HG03064 (cell line): Measurements from ENCODE around the gene CSMD2.

Experiments
- ATAC-seq: cut with Tn5 transposase; IDR thresholded peaks from one replicate; pipeline ENCODE4 v1.9.1; 2021; ENCODE audit warnings: low read depth; ENCODE audit not compliant: unreplicated experiment

The CSMD2 gene

GRCh38 chr1:33972676-33973395 lies 192.2 kb downstream of the CSMD2 start:
- no peak for ATAC-seq

GRCh38 chr1:33971913-33972312 lies 193.1 kb downstream of the CSMD2 start:
- no peak for ATAC-seq

DNA sequence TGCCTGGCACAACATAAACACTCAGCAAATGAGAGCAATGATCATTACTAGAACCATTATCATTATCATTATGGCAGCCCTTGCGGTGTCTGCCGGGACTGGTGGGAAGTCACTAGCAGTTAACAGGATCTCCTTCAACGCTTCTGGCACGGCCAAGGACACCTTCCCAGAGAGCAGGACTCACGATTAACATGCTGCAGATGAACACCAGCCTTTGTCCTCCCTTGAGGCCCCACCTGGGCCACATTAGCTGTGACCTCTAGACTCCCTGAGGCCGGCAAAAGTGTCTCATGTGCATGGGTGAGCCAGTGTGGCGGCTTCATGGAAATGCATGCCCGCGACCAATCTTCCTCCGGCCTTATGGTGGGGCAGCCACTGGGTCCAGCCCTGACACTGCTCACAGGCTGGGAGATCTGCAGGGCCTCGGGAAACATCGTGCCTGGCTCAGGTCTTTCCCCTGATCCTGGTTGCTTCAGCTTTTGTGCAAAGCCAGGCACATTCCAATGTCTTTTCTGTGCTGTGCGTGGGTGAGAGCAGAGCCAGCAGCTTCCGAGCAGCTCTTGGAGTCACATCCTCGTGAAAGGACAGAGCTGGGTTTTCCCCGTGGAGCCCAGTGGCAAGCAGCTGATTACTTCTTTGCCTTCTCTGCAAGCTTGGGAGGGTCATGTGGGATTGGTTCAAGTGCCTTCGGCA lies 193.9 kb downstream of the CSMD2 start:
- no peak for ATAC-seq

DNA sequence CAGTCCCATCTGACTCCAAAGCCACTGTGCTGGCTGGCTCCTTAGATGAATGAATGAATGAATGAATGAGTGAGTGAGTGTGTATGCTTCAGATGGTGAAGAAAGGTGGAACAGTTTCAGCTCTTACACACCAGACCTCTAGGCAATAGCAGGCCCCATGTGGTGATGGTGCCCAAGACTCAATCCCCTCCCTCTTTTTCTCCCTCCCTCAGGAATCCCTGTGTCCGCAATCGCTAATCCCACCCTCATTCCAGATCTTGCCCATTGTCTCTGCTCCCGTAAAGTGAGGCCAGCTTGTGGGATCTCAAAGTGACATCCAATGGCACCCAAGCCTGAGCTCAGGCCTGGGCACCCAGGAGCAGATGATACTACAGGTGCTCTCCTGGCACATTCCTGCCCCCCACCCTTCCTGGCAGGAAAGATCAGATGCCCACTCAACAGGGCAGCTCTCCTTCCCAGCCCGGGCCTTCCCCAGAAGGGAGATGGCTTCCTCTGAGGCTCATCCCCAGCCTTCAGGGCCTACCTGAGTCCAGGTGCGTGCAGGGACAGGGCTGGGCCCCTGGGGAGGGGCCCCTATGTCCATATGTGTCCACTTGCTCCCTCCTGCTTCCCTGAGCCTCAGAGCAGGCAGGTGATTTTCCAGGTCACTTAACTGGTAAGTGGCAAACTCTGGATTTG lies 194.7 kb downstream of the CSMD2 start:
- ATAC-seq, result no peak

GRCh38 chr1:33966346-33967141 lies 198.5 kb downstream of the CSMD2 start:
- ATAC-seq, result no peak

GRCh38 chr1:33965086-33965485 lies 199.9 kb downstream of the CSMD2 start:
- ATAC-seq, result no peak

DNA sequence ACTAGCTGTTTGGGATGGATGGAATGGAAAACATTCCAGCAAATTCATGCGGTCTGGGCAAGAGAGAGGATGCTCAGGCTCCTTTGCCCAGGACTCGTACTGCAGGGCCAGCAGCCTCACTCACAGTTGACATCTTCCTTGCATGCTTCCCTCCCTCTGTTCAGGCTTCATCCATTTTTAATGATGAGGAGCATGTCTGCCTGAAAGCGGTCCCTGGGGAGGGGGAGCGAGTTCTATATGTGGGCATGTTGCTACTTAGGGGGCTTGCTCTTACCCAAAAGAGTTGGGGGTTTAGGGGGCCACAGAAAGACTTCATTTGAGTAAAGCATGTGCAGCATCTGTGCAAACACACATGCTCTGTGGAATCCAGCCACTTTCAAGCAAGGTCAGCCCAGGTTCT lies 203.0 kb downstream of the CSMD2 start:
- ATAC-seq, result no peak

DNA sequence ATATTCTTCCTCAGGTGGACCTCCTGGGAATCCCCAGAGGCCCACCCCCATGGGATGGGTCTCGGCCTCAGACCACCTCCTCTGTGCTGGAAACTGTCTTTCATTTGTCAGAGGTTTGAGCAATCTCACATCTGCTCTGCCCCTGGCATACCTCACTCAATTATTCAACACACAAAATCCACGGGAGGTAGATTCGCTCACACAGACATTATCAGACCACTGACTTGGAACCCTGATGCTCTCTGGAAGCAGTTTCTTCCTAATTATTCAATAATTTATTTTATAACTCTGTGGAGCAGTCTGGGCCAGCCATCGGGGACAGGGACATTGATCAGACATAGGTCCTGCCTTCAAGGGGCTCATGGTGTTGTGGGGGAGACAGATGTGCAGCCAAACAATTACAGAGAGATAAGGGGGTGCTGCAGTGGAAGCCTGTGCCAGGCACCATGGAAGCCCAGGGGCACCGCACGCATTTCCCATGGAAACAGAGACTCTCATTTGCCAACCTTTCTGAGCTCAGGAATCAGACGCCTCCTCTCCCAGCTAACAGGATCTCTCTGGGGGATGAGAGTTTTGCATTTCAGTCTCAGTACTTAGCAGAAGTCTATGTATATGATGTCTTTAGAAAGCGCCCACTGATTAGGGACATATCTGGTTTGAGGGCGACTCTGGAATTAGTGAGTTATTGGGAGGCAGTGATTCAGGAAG lies 204.7 kb downstream of the CSMD2 start:
- no peak for ATAC-seq

DNA sequence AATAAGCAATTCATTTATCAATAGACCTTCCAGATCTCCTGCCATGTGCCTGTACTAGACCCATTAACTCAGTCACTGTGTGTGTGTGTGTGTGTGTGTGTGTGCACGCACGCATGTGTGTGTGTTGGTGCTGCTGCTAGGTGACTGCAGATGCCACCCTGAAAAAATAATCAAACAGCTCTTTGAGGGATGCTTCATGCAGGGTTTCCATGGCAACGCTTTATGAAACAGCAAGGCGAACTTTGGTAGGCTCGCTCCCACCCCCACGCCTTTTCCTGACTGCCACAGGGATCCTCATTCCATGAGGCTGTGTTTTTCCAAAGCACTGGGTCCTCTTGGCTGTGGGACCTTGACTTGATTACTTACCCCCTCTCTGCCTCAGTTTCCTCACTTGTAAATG lies 207.2 kb downstream of the CSMD2 start:
- no peak for ATAC-seq

DNA sequence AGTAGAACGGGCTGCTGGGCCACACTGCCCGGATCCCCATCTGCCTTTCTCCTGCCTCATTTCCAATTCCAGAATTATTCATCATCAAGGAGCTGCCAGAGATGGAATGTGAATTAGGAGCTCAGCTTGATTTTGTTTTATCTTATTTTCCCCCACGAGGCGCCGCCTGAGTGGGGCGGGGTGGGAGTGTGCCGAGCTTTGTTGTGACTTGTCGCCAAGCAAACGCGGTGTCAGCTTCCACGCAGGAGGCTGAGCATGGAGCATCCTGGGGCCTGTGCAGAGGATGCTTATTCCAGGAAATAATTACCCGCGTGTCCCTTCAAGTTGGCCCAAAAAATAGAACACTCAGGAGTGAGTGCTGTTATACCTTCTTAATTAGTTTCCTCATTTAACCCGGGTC lies 209.9 kb downstream of the CSMD2 start:
- ATAC-seq, result no peak

DNA sequence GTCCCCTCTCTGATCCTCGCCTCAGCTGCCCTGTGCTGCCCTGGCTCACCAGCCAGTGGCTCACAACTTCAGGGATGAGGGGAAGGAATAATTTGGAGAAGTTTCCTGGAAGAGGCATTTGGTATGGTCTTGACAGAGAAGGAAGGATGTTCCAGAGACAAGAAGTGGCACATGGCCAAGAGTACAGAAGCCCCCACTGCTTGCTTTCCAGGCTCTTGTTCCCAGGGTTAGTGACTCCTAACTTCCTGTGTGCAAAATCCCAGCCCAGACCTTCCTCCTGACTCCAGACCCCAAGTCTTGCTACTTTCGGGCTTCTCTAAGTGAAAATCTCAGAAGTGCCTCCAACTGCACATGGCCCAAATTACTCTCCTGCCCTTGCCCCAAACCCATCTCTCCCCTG lies 215.5 kb downstream of the CSMD2 start:
- no peak for ATAC-seq

- ATAC-seq, result no peak
Measured at GRCh38 chr1:33948291-33948690, 216.7 kb downstream of the CSMD2 start.

- no peak for ATAC-seq
Measured at GRCh38 chr1:33946836-33947235, 218.2 kb downstream of the CSMD2 start.

DNA sequence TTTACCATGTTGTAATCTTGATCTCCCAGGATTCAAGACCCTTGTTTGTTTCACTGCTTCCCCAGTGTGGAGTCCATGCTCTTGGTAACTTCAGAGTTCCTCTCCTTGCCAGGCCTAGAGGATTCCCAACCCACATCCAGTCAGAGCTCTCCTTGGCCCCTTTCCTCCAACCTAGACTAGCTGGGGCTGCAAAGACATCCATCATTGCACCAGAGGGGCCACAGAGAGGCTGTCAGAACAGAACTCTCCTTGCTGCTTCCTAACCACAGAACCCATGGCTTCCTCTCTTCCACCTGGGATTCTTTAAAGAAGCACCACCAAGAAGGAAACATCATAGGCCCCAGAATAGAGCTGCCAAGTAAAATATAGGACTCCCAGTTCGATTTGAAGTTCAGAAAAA lies 220.2 kb downstream of the CSMD2 start:
- no peak for ATAC-seq

GRCh38 chr1:33943978-33944377 lies 221.1 kb downstream of the CSMD2 start:
- ATAC-seq, result no peak

GRCh38 chr1:33932871-33933270 lies 232.2 kb downstream of the CSMD2 start:
- no peak for ATAC-seq

GRCh38 chr1:33931111-33931475 lies 233.9 kb downstream of the CSMD2 start:
- ATAC-seq, result no peak

- no peak for ATAC-seq
Measured at GRCh38 chr1:33930346-33931110, 234.5 kb downstream of the CSMD2 start.

DNA sequence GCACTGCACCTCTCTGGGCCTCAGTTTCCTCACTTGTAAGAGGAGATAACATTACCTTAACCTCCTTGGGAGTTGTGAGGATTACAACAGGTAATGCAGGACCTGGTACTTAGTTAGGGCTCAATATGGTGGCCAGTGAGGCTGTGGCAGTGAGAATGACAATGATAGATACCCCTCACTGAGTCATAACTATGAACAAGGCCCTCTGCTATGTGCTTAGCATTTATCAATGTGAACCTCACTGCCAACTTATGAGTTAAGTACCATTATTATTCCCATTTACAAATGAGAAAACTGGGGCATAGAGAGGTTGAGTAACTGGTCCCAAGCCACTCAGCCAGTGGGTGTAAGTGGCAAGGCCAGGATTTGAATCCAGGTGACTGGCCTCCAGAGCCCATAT lies 236.8 kb downstream of the CSMD2 start:
- no peak for ATAC-seq

DNA sequence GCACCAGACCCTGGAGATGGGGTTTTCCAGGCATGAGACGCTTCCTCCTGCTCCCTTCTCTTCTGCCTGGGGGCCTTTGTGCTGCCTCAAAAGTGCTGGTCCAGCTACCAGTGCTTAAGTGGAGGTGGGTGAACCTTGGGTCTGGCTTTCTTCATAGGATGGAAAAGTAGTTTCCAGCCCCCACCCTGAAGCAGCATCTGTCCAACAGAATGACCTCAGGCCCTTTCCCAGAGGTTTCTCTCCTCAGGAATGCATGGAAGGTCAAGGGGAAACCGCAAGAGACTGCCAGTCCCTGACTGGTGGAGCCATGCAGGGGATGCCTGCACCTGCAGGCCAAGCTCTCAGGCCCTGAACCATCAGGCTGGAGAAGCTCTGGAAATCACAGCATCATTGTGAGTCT lies 237.3 kb downstream of the CSMD2 start:
- no peak for ATAC-seq
